OCI-LY7 (cell line): ENCODE data around the gene UGT1A10. TPM values are rescaled to one million over a fixed set of nuclear protein-coding genes. Genes with fewer than 3 reads are reported as not detected.

Source experiments
- BruUV-seq: library from RNA; stranded (reverse); fragments of 400-500 nt; replicated peaks from 2 replicates; lab custom pipeline; 2021; lab: Mats Ljungman, UMichigan
- CTCF ChIA-PET: fragments of 300-600 bp; sonication (Branson Sonifier 250); formaldehyde crosslinking; loops from one replicate; lab custom pipeline; 2022; ENCODE audit warnings: antibody characterized with exemption; ENCODE audit not compliant: unreplicated experiment; lab: Charles Lee
- POLR2A ChIA-PET: fragments of 300-600 bp; sonication (Branson Sonifier 250); formaldehyde crosslinking; loops from one replicate; lab custom pipeline; 2022; ENCODE audit warnings: antibody characterized with exemption; lab: Charles Lee
- DNase-seq: peaks from one replicate; pipeline ENCODE4 v3.0.0-alpha.2; 2015; ENCODE audit warnings: low spot score
- H2AFZ ChIP-seq: fragments of 200-600 bp; sonication (generic), shearing (Covaris generic); 2 replicates; pipeline ENCODE4 v1.6.1; 2014; ENCODE audit warnings: mild to moderate bottlenecking, antibody characterized with exemption, low read length, moderate library complexity
- H3K27ac ChIP-seq: fragments of 200-600 bp; sonication (generic); 2 replicates; pipeline ENCODE4 v1.5.1; 2014; ENCODE audit warnings: mixed run types, low read depth, mild to moderate bottlenecking, moderate library complexity, low read length, inconsistent platforms; ENCODE audit not compliant: poor library complexity, severe bottlenecking
- H3K36me3 ChIP-seq: fragments of 200-600 bp; sonication (generic); 2 replicates; pipeline ENCODE4 v1.6.1; 2014; ENCODE audit warnings: mild to moderate bottlenecking, antibody characterized with exemption, low read length, moderate library complexity, mixed read lengths; ENCODE audit not compliant: insufficient read depth
- H3K4me1 ChIP-seq: fragments of 200-600 bp; sonication (generic); 2 replicates; pipeline ENCODE4 v1.5.1; 2014; ENCODE audit warnings: mild to moderate bottlenecking, low read length; ENCODE audit not compliant: insufficient read depth, poor library complexity, severe bottlenecking
- H3K4me2 ChIP-seq: fragments of 200-600 bp; sonication (generic); 2 replicates; pipeline ENCODE4 v1.6.1; 2014; ENCODE audit warnings: mild to moderate bottlenecking, low read length
- H3K4me3 ChIP-seq: fragments of 200-600 bp; sonication (generic); 2 replicates; pipeline ENCODE4 v1.5.1; 2014; ENCODE audit warnings: mild to moderate bottlenecking, low read depth, low read length; ENCODE audit not compliant: poor library complexity, severe bottlenecking
- H3K79me2 ChIP-seq: fragments of 200-600 bp; sonication (generic); 2 replicates; pipeline ENCODE4 v1.6.1; 2016; ENCODE audit warnings: low read depth, mild to moderate bottlenecking, low read length, moderate library complexity, mixed read lengths; ENCODE audit not compliant: insufficient read depth
- H3K9me2 ChIP-seq: fragments of 200-600 bp; sonication (generic); 2 replicates; pipeline ENCODE4 v1.6.1; 2016; ENCODE audit warnings: mild to moderate bottlenecking, low read length, mixed read lengths; ENCODE audit not compliant: insufficient read depth
- H3K9me3 ChIP-seq: fragments of 200-600 bp; sonication (generic); 2 replicates; pipeline ENCODE4 v1.6.1; 2014; ENCODE audit warnings: mild to moderate bottlenecking, mixed run types, low read length, mixed read lengths
- H4K20me1 ChIP-seq: fragments of 200-600 bp; sonication (generic); 2 replicates; pipeline ENCODE4 v1.6.1; 2014; ENCODE audit warnings: mild to moderate bottlenecking, antibody characterized with exemption, low read length, moderate library complexity, mixed read lengths; ENCODE audit not compliant: insufficient read depth
- CTCF ChIP-seq: fragments of 200-600 bp; sonication (generic); conservative IDR thresholded peaks from 2 replicates; pipeline ENCODE4 v1.5.1; 2014; ENCODE audit warnings: mild to moderate bottlenecking, antibody characterized with exemption, low read length, moderate library complexity, mixed read lengths
- EZH2phosphoT487 ChIP-seq: fragments of 200-600 bp; sonication (generic); IDR thresholded peaks from 2 replicates; pipeline ENCODE4 v1.6.1; 2018; ENCODE audit warnings: low read depth, borderline replicate concordance, mild to moderate bottlenecking, mixed run types, antibody characterized with exemption, low read length, moderate library complexity, mixed read lengths
- intact Hi-C: fragments of 100-400 bp; cut with micrococcal nuclease; formaldehyde crosslinking; loops from one replicate; pipeline ENCODE4 v1.10.0; 2022; ENCODE audit not compliant: unreplicated experiment
- total RNA-seq, 2 experiments: library from RNA; depleted of rRNA in 1 of 2; stranded (reverse); fragments of >200 nt in 1 of 2; shearing (Covaris generic) in 1 of 2; gene quantifications; 2 replicates each; pipeline ENCODE4 v1.2.3, GENCODE V29; 2014 to 2022

The UGT1A10 gene
- total RNA-seq, 2 experiments from 2014 or later: not detected

DNA sequence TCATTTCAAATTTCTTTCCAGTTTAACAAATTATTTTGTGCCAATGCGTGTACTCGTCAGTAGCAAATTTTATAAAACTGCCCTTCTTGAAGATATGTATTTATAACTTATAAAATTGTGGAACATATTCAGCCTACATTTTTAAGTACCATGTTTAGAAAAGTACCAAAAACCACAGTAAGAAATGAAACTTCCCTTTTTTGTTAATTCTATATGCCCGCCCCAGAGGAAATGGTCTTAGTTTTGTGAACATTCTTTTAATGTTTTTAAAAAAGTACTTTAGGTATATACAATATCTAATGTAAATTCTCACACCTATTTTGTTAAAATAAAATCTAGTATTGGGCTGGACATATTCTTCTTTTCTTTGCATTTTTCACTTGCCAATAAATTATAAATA is 36.6 kb downstream of the UGT1A10 start:
- TF ChIP-seq EZH2phosphoT487 (no peak), CTCF (no peak)
- no peaks in the 10 kb centered on the region for H3K36me3 ChIP-seq
- H3K27ac ChIP-seq: no peak overlapping the region
- H3K4me1 ChIP-seq: no peaks in the 10 kb centered on the region
- intact Hi-C loops: no loop called here
- H4K20me1 ChIP-seq: no peaks in the 10 kb centered on the region
- H3K4me3 ChIP-seq: no peak overlapping the region
- no peaks in the 10 kb centered on the region for H3K9me3 ChIP-seq
- no peaks in the 10 kb centered on the region for H3K79me2 ChIP-seq
- ChIA-PET POLR2A (no interaction called here), CTCF (no interaction called here)
- BruUV-seq: no TSS peak
- H3K4me2 ChIP-seq: no peak overlapping the region
- H2AFZ ChIP-seq: no peak overlapping the region
- DNase-seq: no peak
- H3K9me2 ChIP-seq: peaks cover 3% of the 10 kb centered on the region; the same call in 1 of the 2 replicates

DNA sequence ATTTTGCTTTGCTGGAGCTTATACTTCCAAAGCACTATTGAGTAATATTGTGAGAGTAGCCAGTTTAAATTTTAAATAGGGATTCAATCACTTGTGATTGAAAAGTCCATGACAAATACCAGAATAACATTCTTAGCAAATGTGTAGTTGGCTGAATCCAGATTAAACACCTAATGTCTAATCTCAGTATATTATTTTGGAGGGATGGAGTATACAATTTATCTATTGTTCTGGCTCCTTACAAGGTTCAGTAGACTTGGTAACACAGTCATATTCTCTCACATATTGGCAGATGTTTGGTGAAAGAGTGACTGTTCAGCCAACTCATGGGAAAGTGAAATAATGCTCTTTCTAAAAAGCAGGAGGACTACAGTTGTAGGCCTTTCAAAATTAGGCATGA is 37.6 kb downstream of the UGT1A10 start:
- no peaks in the 10 kb centered on the region for H3K36me3 ChIP-seq
- H3K27ac ChIP-seq: no peak overlapping the region
- no peak overlapping the region for H3K4me3 ChIP-seq
- BruUV-seq: no TSS peak
- H3K4me2 ChIP-seq: no peak overlapping the region
- H2AFZ ChIP-seq: no peak overlapping the region
- intact Hi-C loops: no loop called here
- H3K4me1 ChIP-seq: no peaks in the 10 kb centered on the region
- H4K20me1 ChIP-seq: no peaks in the 10 kb centered on the region
- H3K79me2 ChIP-seq: no peaks in the 10 kb centered on the region
- ChIA-PET CTCF (no interaction called here), POLR2A (no interaction called here)
- H3K9me2 ChIP-seq: no peaks in the 10 kb centered on the region
- no peak for DNase-seq
- TF ChIP-seq CTCF: no peak
- TF ChIP-seq EZH2phosphoT487: no peak
- no peaks in the 10 kb centered on the region for H3K9me3 ChIP-seq

GRCh38 chr2:233674314-233674713 is 38.1 kb downstream of the UGT1A10 start:
- Histone ChIP-seq H2AFZ (no peak overlapping the region), H3K4me2 (no peak overlapping the region), H3K79me2 (no peaks in the 10 kb centered on the region), H4K20me1 (no peaks in the 10 kb centered on the region), H3K4me1 (no peaks in the 10 kb centered on the region), H3K4me3 (no peak overlapping the region), H3K9me3 (no peaks in the 10 kb centered on the region), H3K27ac (no peak overlapping the region), H3K36me3 (no peaks in the 10 kb centered on the region), H3K9me2 (no peaks in the 10 kb centered on the region)
- ChIA-PET CTCF (no interaction called here), POLR2A (no interaction called here)
- intact Hi-C loops: no loop called here
- no TSS peak for BruUV-seq
- peak; percentile 13 for DNase-seq
- TF ChIP-seq CTCF (peak; percentile 56; the same call in 1 of the 2 replicates), EZH2phosphoT487 (no peak)
